HCT116 (cell line): ENCODE measurements around the gene TNFSF11. TPM values are rescaled to one million over a fixed set of nuclear protein-coding genes. Genes with fewer than 3 reads are reported as not detected.

ENCODE experiments used
- ATAC-seq: fragments of 200-7000 bp; cut with Tn5 transposase; 2 replicates; pipeline ENCODE4 v1.9.1; 2020; ENCODE audit warnings: mild to moderate bottlenecking, moderate library complexity
- BruUV-seq: library from RNA; stranded (reverse); fragments of 400-500 nt; replicated peaks from 2 replicates; lab custom pipeline; 2021; lab: Mats Ljungman, UMichigan
- CTCF ChIA-PET: fragments of 300-600 bp; sonication (Branson Sonifier 250); formaldehyde crosslinking; loops from one replicate; lab custom pipeline; 2021; ENCODE audit warnings: antibody characterized with exemption; lab: Charles Lee
- POLR2A ChIA-PET: fragments of 300-600, 350-600 bp; sonication (Branson Sonifier 250); formaldehyde crosslinking; loops from one replicate; lab custom pipeline; 2021; ENCODE audit warnings: antibody characterized with exemption; lab: Charles Lee
- RAD21 ChIA-PET, 2 experiments: fragments of 300-600 bp; sonication (Branson Sonifier 250); formaldehyde crosslinking; loops; one replicate each; lab custom pipeline; 2023; ENCODE audit warnings: low total read pairs in 2 of 2; ENCODE audit not compliant: uncharacterized antibody in 2 of 2, unreplicated experiment in 2 of 2, low non-redundant PET in 1 of 2; lab: Charles Lee
- DNase-seq: peaks from one replicate; pipeline ENCODE4 v3.0.0-alpha.2; 2010; ENCODE audit warnings: low read depth, low spot score
- H2AFZ ChIP-seq: fragments of 200-600 bp; shearing (Covaris generic), sonication (generic); 2 replicates; pipeline ENCODE4 v1.6.1; 2017; ENCODE audit warnings: low read depth, mixed run types, mixed read lengths, antibody characterized with exemption, low read length; ENCODE audit not compliant: poor library complexity, severe bottlenecking
- H3K27ac ChIP-seq: 2 replicates; pipeline ENCODE4 v1.5.1; 2012; ENCODE audit warnings: low read depth, low read length
- H3K27me3 ChIP-seq: fragments of 200-600 bp; sonication (generic); 2 replicates; pipeline ENCODE4 v1.6.1; 2016; ENCODE audit warnings: mixed run types, low read length, mixed read lengths; ENCODE audit not compliant: insufficient read depth
- H3K36me3 ChIP-seq, 2 experiments: fragments of 200-500 bp in 1 of 2; fragments of 200-600 bp in 1 of 2; sonication (Bioruptor generic) in 1 of 2; sonication (generic) in 1 of 2; 2 replicates each; pipeline versions ENCODE4 v1.5.1 to v1.6.1; 2014 to 2016; ENCODE audit warnings: low read length in 2 of 2, inconsistent platforms in 1 of 2, mixed read lengths in 1 of 2, mixed run types in 1 of 2; ENCODE audit not compliant: insufficient read depth in 2 of 2, control insufficient read depth in 1 of 2
- H3K4me1 ChIP-seq, 2 experiments: fragments of 200-600 bp in 1 of 2; sonication (generic) in 1 of 2; 2 replicates each; pipeline versions ENCODE4 v1.5.1 to v1.6.1; 2012 to 2017; ENCODE audit warnings: low read length in 2 of 2, inconsistent platforms in 1 of 2, mild to moderate bottlenecking in 1 of 2, mixed read lengths in 1 of 2, mixed run types in 1 of 2, moderate library complexity in 1 of 2; ENCODE audit not compliant: insufficient read depth in 2 of 2, control insufficient read depth in 1 of 2
- H3K4me2 ChIP-seq: fragments of 200-600 bp; sonication (generic); 2 replicates; pipeline ENCODE4 v1.6.1; 2017; ENCODE audit warnings: mixed run types, low read length, mixed read lengths
- H3K4me3 ChIP-seq, 2 experiments: fragments of 200-600 bp in 1 of 2; sonication (generic) in 1 of 2; replicated peaks in 1 of 2; 2 replicates each; pipeline ENCODE4 v1.5.1; 2011 to 2016; ENCODE audit warnings: low read length in 2 of 2, control low read depth in 1 of 2, low read depth in 1 of 2, mild to moderate bottlenecking in 1 of 2, mixed read lengths in 1 of 2, mixed run types in 1 of 2
- H3K79me2 ChIP-seq: fragments of 200-600 bp; sonication (generic); 2 replicates; pipeline ENCODE4 v1.6.1; 2017; ENCODE audit warnings: mild to moderate bottlenecking, mixed run types, low read length, moderate library complexity, mixed read lengths; ENCODE audit not compliant: insufficient read depth
- H3K9ac ChIP-seq: fragments of 200-600 bp; sonication (generic); 2 replicates; pipeline ENCODE4 v1.6.1; 2016; ENCODE audit warnings: low read length, mixed read lengths
- H3K9me2 ChIP-seq: fragments of 200-600 bp; sonication (generic), shearing (Covaris generic); 2 replicates; pipeline ENCODE4 v1.6.1; 2017; ENCODE audit warnings: mixed run types, mild to moderate bottlenecking, moderate library complexity; ENCODE audit not compliant: insufficient read depth
- H3K9me3 ChIP-seq, 2 experiments: fragments of 200-500 bp in 1 of 2; fragments of 200-600 bp in 1 of 2; sonication (Bioruptor generic) in 1 of 2; sonication (generic) in 1 of 2; 2 replicates each; pipeline ENCODE4 v1.6.1; 2014 to 2017; ENCODE audit warnings: low read length in 2 of 2, mixed read lengths in 2 of 2, inconsistent platforms in 1 of 2, low read depth in 1 of 2, mild to moderate bottlenecking in 1 of 2, mixed run types in 1 of 2, moderate library complexity in 1 of 2; ENCODE audit not compliant: control insufficient read depth in 1 of 2, insufficient read depth in 1 of 2
- H4K20me1 ChIP-seq: fragments of 200-600 bp; sonication (generic), shearing (Covaris generic); 2 replicates; pipeline ENCODE4 v1.6.1; 2017; ENCODE audit warnings: mixed run types, mild to moderate bottlenecking, moderate library complexity; ENCODE audit not compliant: insufficient read depth
- CBX3 ChIP-seq: IDR thresholded peaks from 2 replicates; pipeline ENCODE4 v1.6.1; 2012; ENCODE audit warnings: low read depth
- CEBPB ChIP-seq: IDR thresholded peaks from 2 replicates; pipeline ENCODE4 v1.6.1; 2012; ENCODE audit warnings: low read depth
- EGR1 ChIP-seq: IDR thresholded peaks from 2 replicates; pipeline ENCODE4 v1.6.1; 2012; ENCODE audit warnings: low read depth
- EZH2phosphoT487 ChIP-seq: fragments of 200-600 bp; IDR thresholded peaks from 2 replicates; pipeline ENCODE4 v1.6.1; 2018; ENCODE audit warnings: antibody characterized with exemption, borderline replicate concordance
- FOSL1 ChIP-seq: IDR thresholded peaks from 2 replicates; pipeline ENCODE4 v1.6.1; 2012; ENCODE audit warnings: low read depth
- JUND ChIP-seq: IDR thresholded peaks from 2 replicates; pipeline ENCODE4 v1.6.1; 2012
- POLR2A ChIP-seq: IDR thresholded peaks from 2 replicates; pipeline ENCODE4 v1.7.0; 2011; ENCODE audit warnings: borderline replicate concordance; ENCODE audit not compliant: insufficient read depth, insufficient read length; ENCODE audit errors: extremely low read depth
- RAD21 ChIP-seq: IDR thresholded peaks from 2 replicates; pipeline ENCODE4 v1.6.1; 2012; ENCODE audit warnings: low read depth, mild to moderate bottlenecking
- SIN3A ChIP-seq: IDR thresholded peaks from 2 replicates; pipeline ENCODE4 v1.6.1; 2012; ENCODE audit warnings: low read depth
- TCF7L2 ChIP-seq: IDR thresholded peaks from 2 replicates; pipeline ENCODE4 v1.7.0; 2011; ENCODE audit warnings: borderline replicate concordance, inconsistent platforms; ENCODE audit not compliant: insufficient read depth, insufficient read length; ENCODE audit errors: extremely low read depth
- ZFX ChIP-seq: fragments of 450-650 bp; IDR thresholded peaks from 2 replicates; pipeline ENCODE4 v1.6.1; 2017
- intact Hi-C: fragments of 100-400 bp; cut with micrococcal nuclease; formaldehyde crosslinking; loops from 2 replicates; pipeline ENCODE4 v1.10.0; 2022
- total RNA-seq: library from RNA; stranded (reverse); gene quantifications from one replicate; pipeline ENCODE4 v1.2.1, GENCODE V29; 2021; ENCODE audit not compliant: unreplicated experiment
- TF ChIP-seq, protein P1 (sequence below): IDR thresholded peaks from 2 replicates; pipeline ENCODE4 v1.6.1; 2012
- TF ChIP-seq, protein P2 (sequence below): IDR thresholded peaks from 2 replicates; pipeline ENCODE4 v1.6.1; 2011; ENCODE audit warnings: mild to moderate bottlenecking, low read length, moderate library complexity; ENCODE audit not compliant: insufficient replicate concordance; ENCODE audit errors: extremely low read depth
- TF ChIP-seq, protein P3 (sequence below): IDR thresholded peaks from 2 replicates; pipeline ENCODE4 v1.6.1; 2012; ENCODE audit warnings: low read depth

Gene TNFSF11
- total RNA-seq, 1 experiment from 2014 or later = not detected

DNA sequence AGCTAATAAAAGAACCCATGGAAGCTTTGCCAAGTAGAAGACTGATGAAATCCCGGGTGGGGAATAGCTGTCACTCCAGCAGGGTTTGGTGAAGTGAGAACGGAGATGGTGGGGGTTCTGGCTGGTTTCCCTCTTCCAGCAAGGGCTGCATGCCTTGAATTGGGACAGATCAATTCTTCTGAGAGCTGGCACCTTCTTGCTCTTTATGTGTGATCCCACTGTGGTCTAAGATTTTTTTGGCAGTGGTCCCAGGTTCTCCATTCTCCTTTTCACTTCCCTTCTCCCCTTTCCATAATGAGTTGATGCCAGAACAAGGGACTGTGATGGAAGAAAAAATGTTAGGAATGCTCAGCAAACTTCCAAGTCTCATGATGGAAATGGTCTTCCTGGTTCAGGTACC lies 50.0 kb downstream of the TNFSF11 start:
- Histone ChIP-seq H3K27me3 (peaks cover 25% of the 10 kb centered on the region), H3K4me3 (no peak overlapping the region), H3K9me2 (no peaks in the 10 kb centered on the region), H4K20me1 (no peaks in the 10 kb centered on the region), H3K79me2 (no peaks in the 10 kb centered on the region), H3K4me2 (no peak overlapping the region), H2AFZ (no peak overlapping the region), H3K4me1 (no peaks in the 10 kb centered on the region), H3K9me3 (no peaks in the 10 kb centered on the region), H3K27ac (no peak overlapping the region), H3K36me3 (no peaks in the 10 kb centered on the region), H3K9ac (no peak overlapping the region)
- CTCF ChIA-PET = no interaction called here
- TF ChIP-seq POLR2A (no peak), JUND (no peak), RAD21 (no peak), CEBPB (no peak), EZH2phosphoT487 (no peak), TCF7L2 (no peak), CBX3 (no peak), SIN3A (no peak), EGR1 (no peak), ZFX (no peak)
- TF ChIP-seq, protein P1, sequence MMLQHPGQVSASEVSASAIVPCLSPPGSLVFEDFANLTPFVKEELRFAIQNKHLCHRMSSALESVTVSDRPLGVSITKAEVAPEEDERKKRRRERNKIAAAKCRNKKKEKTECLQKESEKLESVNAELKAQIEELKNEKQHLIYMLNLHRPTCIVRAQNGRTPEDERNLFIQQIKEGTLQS = no peak
- ATAC-seq (no peak), DNase-seq (no peak)
- intact Hi-C loops = no loop called here
- POLR2A ChIA-PET = no interaction called here
- RAD21 ChIA-PET = no interaction called here
- no TSS peak for BruUV-seq

DNA sequence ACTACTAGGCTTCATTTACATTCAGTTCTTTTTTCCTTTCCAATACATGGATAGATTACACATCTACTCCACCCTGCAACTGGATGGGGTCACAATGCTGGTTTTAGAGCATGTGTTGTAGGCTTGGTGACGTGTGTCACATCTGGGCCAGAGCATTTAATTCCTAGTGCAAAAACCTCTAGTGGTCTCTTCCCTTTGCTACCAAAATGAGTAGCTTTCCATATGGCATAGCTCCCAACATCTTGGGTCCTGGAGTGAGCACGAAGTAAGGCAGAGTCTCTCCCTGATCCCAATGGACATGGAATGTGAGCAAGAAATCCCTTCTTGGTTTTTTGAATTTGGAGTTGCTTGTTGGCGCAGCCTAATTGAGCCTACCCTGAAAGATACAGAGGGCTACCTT lies 51.7 kb downstream of the TNFSF11 start:
- no peak overlapping the region for H3K27ac ChIP-seq
- POLR2A ChIA-PET = no interaction called here
- RAD21 ChIA-PET = no interaction called here
- no peak for ATAC-seq
- H2AFZ ChIP-seq = no peak overlapping the region
- intact Hi-C loops = no loop called here
- CTCF ChIA-PET = no interaction called here
- H3K4me1 ChIP-seq = no peaks in the 10 kb centered on the region
- no peak overlapping the region for H3K4me2 ChIP-seq
- H3K27me3 ChIP-seq = peaks cover 27% of the 10 kb centered on the region
- no peaks in the 10 kb centered on the region for H3K9me3 ChIP-seq
- no TSS peak for BruUV-seq
- H3K9me2 ChIP-seq = no peaks in the 10 kb centered on the region
- H3K36me3 ChIP-seq = no peaks in the 10 kb centered on the region
- H3K79me2 ChIP-seq = no peaks in the 10 kb centered on the region
- DNase-seq = no peak
- H3K4me3 ChIP-seq = no peak overlapping the region
- H4K20me1 ChIP-seq = no peaks in the 10 kb centered on the region
- H3K9ac ChIP-seq = no peak overlapping the region
- TF ChIP-seq, protein P2, sequence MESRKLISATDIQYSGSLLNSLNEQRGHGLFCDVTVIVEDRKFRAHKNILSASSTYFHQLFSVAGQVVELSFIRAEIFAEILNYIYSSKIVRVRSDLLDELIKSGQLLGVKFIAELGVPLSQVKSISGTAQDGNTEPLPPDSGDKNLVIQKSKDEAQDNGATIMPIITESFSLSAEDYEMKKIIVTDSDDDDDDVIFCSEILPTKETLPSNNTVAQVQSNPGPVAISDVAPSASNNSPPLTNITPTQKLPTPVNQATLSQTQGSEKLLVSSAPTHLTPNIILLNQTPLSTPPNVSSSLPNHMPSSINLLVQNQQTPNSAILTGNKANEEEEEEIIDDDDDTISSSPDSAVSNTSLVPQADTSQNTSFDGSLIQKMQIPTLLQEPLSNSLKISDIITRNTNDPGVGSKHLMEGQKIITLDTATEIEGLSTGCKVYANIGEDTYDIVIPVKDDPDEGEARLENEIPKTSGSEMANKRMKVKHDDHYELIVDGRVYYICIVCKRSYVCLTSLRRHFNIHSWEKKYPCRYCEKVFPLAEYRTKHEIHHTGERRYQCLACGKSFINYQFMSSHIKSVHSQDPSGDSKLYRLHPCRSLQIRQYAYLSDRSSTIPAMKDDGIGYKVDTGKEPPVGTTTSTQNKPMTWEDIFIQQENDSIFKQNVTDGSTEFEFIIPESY = no peak
- TF ChIP-seq, protein P3, sequence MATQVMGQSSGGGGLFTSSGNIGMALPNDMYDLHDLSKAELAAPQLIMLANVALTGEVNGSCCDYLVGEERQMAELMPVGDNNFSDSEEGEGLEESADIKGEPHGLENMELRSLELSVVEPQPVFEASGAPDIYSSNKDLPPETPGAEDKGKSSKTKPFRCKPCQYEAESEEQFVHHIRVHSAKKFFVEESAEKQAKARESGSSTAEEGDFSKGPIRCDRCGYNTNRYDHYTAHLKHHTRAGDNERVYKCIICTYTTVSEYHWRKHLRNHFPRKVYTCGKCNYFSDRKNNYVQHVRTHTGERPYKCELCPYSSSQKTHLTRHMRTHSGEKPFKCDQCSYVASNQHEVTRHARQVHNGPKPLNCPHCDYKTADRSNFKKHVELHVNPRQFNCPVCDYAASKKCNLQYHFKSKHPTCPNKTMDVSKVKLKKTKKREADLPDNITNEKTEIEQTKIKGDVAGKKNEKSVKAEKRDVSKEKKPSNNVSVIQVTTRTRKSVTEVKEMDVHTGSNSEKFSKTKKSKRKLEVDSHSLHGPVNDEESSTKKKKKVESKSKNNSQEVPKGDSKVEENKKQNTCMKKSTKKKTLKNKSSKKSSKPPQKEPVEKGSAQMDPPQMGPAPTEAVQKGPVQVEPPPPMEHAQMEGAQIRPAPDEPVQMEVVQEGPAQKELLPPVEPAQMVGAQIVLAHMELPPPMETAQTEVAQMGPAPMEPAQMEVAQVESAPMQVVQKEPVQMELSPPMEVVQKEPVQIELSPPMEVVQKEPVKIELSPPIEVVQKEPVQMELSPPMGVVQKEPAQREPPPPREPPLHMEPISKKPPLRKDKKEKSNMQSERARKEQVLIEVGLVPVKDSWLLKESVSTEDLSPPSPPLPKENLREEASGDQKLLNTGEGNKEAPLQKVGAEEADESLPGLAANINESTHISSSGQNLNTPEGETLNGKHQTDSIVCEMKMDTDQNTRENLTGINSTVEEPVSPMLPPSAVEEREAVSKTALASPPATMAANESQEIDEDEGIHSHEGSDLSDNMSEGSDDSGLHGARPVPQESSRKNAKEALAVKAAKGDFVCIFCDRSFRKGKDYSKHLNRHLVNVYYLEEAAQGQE = no peak
- TF ChIP-seq FOSL1 (no peak), EZH2phosphoT487 (no peak), TCF7L2 (no peak)
